Spinal cord (tissue), 10 donors: Measurements from ENCODE around the gene TXNRD2. TPM values are rescaled to one million over a fixed set of nuclear protein-coding genes. Genes with fewer than 3 reads are reported as not detected.
"Not testable (repeated sequence)": the region's sequence is repeated elsewhere in the genome, so short reads cannot be mapped to it uniquely, and the experiment has no call there.

Experiments
- DNase-seq, 6 donors: peaks; one replicate each; pipeline versions ENCODE4 v3.0.0 to v3.0.0-alpha.2; 2013 to 2015; ENCODE audit warnings: low spot score in 6 of 6, low read depth in 4 of 6
- H3K27ac ChIP-seq: one replicate; pipeline ENCODE4 v1.5.1; 2013; ENCODE audit warnings: low read depth, low read length, control low read depth
- H3K27me3 ChIP-seq: one replicate; pipeline ENCODE4 v1.6.1; 2013; ENCODE audit warnings: low read length; ENCODE audit not compliant: control insufficient read depth, insufficient read depth
- H3K36me3 ChIP-seq: one replicate; pipeline ENCODE4 v1.6.1; 2013; ENCODE audit warnings: low read length; ENCODE audit not compliant: control insufficient read depth, insufficient read depth
- H3K4me1 ChIP-seq: one replicate; pipeline ENCODE4 v1.6.1; 2013; ENCODE audit warnings: low read length; ENCODE audit not compliant: control insufficient read depth, insufficient read depth
- H3K4me3 ChIP-seq: one replicate; pipeline ENCODE4 v1.5.1; 2013; ENCODE audit warnings: low read depth, low read length, control low read depth
- H3K9me3 ChIP-seq: one replicate; pipeline ENCODE4 v1.6.1; 2013; ENCODE audit warnings: low read length; ENCODE audit not compliant: control insufficient read depth, insufficient read depth
- WGBS: methylation state at CpG from one replicate; pipeline ENCODE4 v1.1.5; 2013; ENCODE audit warnings: missing lambda C conversion rate; ENCODE audit not compliant: insufficient coverage; 5-methylcytosine and 5-hydroxymethylcytosine counted together
- polyA plus RNA-seq, 2 donors: library from polyadenylated mRNA; unstranded; fragments of 120-200 nt; gene quantifications; one replicate each; pipeline ENCODE4 v1.2.1, GENCODE V29; 2013; ENCODE audit not compliant: insufficient read length in 2 of 2
- total RNA-seq, 2 donors: library from RNA; depleted of rRNA in 1 of 2; stranded (reverse); fragments of 120-200 nt in 1 of 2; fragments of >200 nt in 1 of 2; gene quantifications; one replicate each; pipeline versions ENCODE4 v1.2.3 to v1.2.4, GENCODE V29; 2013 to 2014
- donor health status: healthy.

The TXNRD2 gene
- total and polyA plus RNA-seq, 4 donors, result 17.1 to 29.4 (median 23.6) TPM

DNA sequence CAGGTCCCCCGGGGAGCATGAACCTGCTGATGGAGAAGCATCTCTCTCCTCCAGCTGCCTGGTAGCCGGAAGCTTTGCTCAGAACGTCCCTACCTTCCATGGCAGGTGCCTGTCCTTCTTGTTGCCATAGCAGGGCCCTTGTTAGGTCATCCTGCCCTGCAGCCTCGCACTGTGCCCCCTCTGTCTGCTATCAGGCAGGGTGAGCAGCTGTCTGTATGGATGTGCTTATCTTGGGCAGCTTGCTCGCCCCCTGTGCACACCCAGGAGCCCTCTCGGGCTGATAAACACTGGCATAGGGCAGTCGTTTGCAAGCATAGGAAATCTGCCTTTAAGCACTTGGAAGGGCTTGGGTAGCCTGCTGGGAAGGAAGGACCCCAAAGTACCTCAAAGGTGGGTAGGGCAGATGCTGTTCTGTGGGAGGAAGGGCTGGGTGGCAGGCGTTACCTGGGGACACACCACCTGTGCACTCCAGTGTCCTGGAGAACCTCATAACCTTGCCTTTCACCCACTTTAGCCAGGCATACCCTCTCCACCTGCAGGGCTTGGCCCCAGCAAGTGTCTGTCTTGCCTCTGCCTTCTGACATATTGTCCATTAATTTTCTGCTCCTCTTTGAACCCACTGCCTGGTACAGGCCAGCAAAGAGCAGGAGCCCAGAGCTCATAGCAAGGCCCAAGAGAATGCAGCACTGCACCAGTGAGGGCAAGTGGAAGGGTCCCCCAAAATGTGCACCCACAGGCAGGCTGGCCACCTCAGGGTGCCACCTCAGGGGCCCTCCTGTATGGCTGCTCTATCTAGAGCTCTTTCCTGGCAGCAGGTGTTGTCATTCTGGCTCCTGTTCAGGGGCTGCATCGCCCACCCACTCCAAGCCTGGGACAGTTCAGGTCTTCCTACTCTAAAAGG lies 8.0 kb downstream of the TXNRD2 start:
- H3K4me1 ChIP-seq, result peaks cover 4% of the 10 kb centered on the region
- H3K27me3 ChIP-seq, result no peaks in the 10 kb centered on the region
- no peaks in the 10 kb centered on the region for H3K9me3 ChIP-seq
- WGBS, result 85% methylated on average over 8 of the region's 9 CpGs
- no peak overlapping the region for H3K27ac ChIP-seq
- H3K4me3 ChIP-seq, result no peak overlapping the region
- DNase-seq, result no peak
- peaks cover 17% of the 10 kb centered on the region for H3K36me3 ChIP-seq

GRCh38 chr22:19932367-19933206 lies 9.0 kb downstream of the TXNRD2 start:
- no peak overlapping the region for H3K4me3 ChIP-seq
- H3K4me1 ChIP-seq, result peaks cover 4% of the 10 kb centered on the region
- no peaks in the 10 kb centered on the region for H3K27me3 ChIP-seq
- WGBS, result 74% methylated on average over 11 of the region's 12 CpGs
- no peak overlapping the region for H3K27ac ChIP-seq
- no peaks in the 10 kb centered on the region for H3K9me3 ChIP-seq
- peaks cover 17% of the 10 kb centered on the region for H3K36me3 ChIP-seq
- DNase-seq, result peak in 1 of 6 donors; percentile 12

GRCh38 chr22:19931514-19931913 lies 10.1 kb downstream of the TXNRD2 start:
- peaks cover 4% of the 10 kb centered on the region for H3K4me1 ChIP-seq
- H3K9me3 ChIP-seq, result no peaks in the 10 kb centered on the region
- no peaks in the 10 kb centered on the region for H3K27me3 ChIP-seq
- peaks cover 17% of the 10 kb centered on the region for H3K36me3 ChIP-seq
- no peak overlapping the region for H3K27ac ChIP-seq
- no peak overlapping the region for H3K4me3 ChIP-seq
- 95% methylated on average over 6 of the region's 8 CpGs for WGBS
- no peak for DNase-seq

DNA sequence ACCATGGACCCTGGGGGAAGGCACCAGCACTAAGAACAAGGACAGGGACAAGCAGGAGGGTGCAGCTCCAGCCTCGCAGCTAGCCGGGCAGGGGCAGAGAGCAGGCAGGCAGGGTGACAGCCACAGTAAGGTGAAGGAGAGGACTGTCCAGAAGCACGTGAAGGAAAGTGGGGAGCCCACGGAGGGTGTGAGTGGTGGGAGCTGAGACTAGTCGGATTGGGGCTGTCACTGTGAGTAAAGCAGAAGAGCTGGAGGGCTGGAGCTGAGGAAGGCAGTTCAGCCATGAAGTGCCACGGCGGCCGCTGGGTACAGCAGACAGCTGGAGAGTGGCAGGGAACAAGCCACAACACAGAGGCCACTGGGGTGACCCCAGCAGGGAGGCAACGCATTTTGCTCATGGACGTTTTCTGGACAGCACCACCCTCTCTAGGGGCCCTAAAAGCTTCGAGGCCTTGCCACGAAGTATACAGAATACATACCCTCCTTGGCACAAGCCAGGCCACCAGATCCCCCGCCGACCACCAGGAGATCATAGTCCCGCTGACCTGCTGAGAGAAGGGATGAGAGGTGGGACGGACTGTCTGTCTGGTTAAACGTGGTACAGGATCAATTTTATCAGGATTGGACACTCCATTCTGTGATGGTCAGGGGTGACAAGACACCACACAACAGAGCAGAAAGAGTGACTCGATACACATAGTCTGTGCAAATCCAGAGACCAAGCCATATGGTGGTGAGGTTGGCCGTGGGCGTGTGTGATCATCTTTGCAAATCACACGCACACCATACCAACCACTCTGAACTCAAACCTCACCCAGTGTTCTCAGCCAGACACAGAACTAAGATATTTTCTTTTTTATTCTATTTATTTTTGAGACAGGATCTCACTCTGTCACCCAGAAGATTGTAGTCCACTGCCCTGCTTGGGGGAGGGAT lies 10.8 kb downstream of the TXNRD2 start:
- H3K9me3 ChIP-seq, result no peaks in the 10 kb centered on the region
- no peak for DNase-seq
- no peaks in the 10 kb centered on the region for H3K27me3 ChIP-seq
- no peak overlapping the region for H3K27ac ChIP-seq
- WGBS, result 89% methylated on average over 17 of the region's 21 CpGs
- no peak overlapping the region for H3K4me3 ChIP-seq
- peaks cover 4% of the 10 kb centered on the region for H3K4me1 ChIP-seq
- H3K36me3 ChIP-seq, result peaks cover 17% of the 10 kb centered on the region

DNA sequence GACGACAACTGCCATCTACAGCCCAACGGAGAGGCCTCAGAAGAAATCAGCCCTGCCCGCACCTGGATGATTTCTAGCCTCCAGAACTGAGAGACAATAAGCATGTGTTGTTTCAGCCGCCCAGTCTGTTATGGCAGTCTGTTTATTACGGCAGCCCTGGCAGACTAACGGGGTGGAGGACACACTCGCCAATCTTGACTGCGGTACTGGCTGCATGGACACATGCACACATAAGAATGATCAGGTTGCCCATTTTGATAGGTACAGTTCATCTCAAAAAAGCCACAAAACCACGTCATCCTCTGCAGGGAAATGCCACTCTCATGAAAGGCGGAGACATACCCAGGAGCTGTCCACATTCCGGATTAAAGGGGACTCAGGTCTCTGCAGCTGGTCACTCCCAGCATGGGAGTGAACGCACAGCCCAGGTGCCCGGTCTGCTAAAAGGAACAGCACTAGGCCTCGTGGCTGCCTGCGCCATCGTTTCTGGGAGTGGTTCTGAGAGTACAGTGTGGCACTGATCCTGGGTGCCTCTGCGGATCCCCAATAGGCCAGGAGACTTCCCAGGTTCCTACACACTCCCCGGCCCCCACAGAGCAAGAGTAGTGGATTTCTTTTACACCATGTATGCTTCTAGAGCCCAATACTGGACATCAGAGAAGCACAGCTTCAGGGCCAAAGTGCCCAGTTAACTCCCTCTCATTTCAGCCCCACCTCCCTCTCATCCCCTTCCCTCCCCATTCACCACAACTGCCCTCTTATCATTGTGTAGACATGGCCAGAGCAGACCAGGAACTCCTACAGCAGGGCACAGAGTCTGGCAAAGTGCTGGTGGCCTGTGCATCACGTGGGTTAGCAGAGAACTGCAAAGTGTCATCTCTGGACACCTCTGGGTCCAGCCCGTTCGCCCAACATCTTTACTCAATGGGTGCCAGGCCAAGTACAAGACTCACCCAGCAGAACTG lies 11.8 kb downstream of the TXNRD2 start:
- 95% methylated on average over 21 of the region's 21 CpGs for WGBS
- H3K36me3 ChIP-seq, result peaks cover 17% of the 10 kb centered on the region
- H3K4me1 ChIP-seq, result peaks cover 4% of the 10 kb centered on the region
- no peaks in the 10 kb centered on the region for H3K9me3 ChIP-seq
- no peak overlapping the region for H3K4me3 ChIP-seq
- DNase-seq, result no peak
- no peak overlapping the region for H3K27ac ChIP-seq
- no peaks in the 10 kb centered on the region for H3K27me3 ChIP-seq

DNA sequence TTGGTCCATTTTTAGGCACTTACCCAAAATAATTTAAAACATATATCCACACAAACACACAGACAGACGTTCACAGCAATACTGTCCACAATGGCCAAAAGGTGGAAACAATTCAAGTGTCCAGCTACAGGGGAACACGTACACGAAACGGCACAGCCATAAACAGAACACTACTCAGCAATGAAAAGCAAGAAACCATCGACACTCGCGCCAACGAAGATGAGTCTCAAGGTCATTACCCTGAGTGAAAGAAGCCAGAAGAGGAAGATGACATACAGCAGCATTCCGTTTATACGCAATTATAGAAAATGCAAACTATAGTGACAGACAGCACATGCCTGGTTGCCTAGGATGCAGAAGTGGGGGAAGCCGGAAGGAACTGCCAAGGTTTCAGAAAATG lies 13.4 kb downstream of the TXNRD2 start:
- H3K27ac ChIP-seq, result no peak overlapping the region

GRCh38 chr22:19927696-19928095 lies 13.9 kb downstream of the TXNRD2 start:
- Histone ChIP-seq H3K27me3 (no peaks in the 10 kb centered on the region), H3K4me1 (no peaks in the 10 kb centered on the region), H3K4me3 (no peak overlapping the region), H3K36me3 (peaks cover 15% of the 10 kb centered on the region), H3K9me3 (no peaks in the 10 kb centered on the region), H3K27ac (no peak overlapping the region)
- no peak for DNase-seq
- WGBS, result no CpG with 5 or more reads among the region's 7 CpGs

More for the DNA sequence above, 13.4 kb downstream of the TXNRD2 start:
- WGBS, result 90% methylated on average over 11 of the region's 11 CpGs
- Histone ChIP-seq H3K36me3 (peaks cover 15% of the 10 kb centered on the region), H3K4me1 (peaks cover 1% of the 10 kb centered on the region), H3K27me3 (no peaks in the 10 kb centered on the region), H3K4me3 (no peak overlapping the region), H3K9me3 (no peaks in the 10 kb centered on the region)
- DNase-seq, result no peak

DNA sequence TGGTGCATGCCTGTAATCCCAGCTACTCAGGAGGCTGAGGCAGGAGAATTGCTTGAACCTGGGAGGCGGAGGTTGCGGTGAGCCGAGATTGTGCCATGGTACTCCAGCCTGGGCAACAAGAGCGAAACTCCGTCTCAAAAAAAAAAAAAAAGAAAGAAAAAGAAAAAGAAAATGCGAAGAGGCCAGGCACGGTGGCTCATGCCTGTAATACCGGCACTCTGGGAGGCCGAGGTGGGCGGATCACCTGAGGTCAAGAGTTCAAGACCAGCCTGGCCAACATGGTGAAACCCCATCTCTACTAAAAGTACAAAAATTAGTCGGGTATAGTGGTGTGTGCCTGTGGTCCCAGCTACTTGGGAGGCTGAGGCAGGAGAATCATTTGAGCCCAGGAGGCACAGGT lies 15.6 kb downstream of the TXNRD2 start:
- H3K36me3 ChIP-seq, result peaks cover 13% of the 10 kb centered on the region
- not testable (repeated sequence) for H3K4me3 ChIP-seq, H3K27me3 ChIP-seq, H3K9me3 ChIP-seq, H3K4me1 ChIP-seq, H3K27ac ChIP-seq, DNase-seq
- 98% methylated on average over 9 of the region's 11 CpGs for WGBS
